Activated T-cell treated with anti-CD3 and anti-CD28 coated beads, Interleukin-2, amount 50 U/mL, for 1 hour (primary cell): ENCODE results near the gene IGFL1.
"Not testable (repeated sequence)": the region's sequence is repeated elsewhere in the genome, so short reads cannot be mapped to it uniquely, and the experiment has no call there.

Experiments
- DNase-seq: peaks from one replicate; pipeline ENCODE4 v3.0.0-alpha.2; 2020

The IGFL1 gene

DNA sequence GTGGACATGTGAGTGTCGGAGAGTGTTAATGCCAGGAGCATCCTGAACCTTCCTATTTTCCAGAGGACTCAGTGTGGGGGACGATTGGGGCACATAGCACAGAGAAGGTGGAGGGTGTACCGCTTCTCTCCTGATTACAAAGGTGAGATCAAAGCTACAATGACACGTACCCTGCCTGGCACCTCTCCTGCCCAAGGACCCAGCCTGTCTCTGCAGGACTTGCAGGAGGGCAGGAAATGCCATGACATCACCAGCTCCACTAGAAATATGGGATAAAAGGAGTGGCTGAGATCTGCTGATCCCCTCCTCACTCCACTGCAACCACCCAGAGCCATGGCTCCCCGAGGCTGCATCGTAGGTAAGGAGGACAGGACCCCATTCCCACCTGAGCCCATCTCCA lies at the start of gene IGFL1:
Gene IGFL1, plus strand, starts transcription at position 301 of the 400 bp plus-strand sequence. Its CDS starts 33 bp downstream, at position 334.
- no peak for DNase-seq

GRCh38 chr19:46180701-46181387 lies 48.7 kb upstream of the IGFL1 start:
- no peak for DNase-seq

- DNase-seq = no peak
These were observed 48.2 kb upstream of the IGFL1 start for GRCh38 chr19:46181388-46181779.

DNA sequence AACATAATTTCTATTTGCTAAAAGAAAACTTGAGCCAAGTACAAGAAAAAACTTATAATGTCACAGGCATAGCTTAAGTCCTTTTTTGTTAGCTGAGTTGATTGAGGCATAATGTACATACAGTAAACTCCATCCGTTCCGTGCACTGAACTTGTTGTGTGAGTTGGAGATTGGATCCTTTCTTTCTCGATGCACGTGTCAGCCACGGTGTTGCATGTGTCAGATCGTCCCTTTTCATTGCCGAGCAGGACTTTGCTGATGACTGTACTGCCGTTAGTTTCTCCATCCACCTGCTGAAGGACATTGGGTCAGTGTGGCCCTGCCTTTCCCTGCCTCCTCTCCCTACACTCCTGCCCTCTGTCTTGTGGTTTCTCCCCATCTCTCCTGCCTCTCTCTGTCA lies 47.1 kb upstream of the IGFL1 start:
- DNase-seq = no peak

DNA sequence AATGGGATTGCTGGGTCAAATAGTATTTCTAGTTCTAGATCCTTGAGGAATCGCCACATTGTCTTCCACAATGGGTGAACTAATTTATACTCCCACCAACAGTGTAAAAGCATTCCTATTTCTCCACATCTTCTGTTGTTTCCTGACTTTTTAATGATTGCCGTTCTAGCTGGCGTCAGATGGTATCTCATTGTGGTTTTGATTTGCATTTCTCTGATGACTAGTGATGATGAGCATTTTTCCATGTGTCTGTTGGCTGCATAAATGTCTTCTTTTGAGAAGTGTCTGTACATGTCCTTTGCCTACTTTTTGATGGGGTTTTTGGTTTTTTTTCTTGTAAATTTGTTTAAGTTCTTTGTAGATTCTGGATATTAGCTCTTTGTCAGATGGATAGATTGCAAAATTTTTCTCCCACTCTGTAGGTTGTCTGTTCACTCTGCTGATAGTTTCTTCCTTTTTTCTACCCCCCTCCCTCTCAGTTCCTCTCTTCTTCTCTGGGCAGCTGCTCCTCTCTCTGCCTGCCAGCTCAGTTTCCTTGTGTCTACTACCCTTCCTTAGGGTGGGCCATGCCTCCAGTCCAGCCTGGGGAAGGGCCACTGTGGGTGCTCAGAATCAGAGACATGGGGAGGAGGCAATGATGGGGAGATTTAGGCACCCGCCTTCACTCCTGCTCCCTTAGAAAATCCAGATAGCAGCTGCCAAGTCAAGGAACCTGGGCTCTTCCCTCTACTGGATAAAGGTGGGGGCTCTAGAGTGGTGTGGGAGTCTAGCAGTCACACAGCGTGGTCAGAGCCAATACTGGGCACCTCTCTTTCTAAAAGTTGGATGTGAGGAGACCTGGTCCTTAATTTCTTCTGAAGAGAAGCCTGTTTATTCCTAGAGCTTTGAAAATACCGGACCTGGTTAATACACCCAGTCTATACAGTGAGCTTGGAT lies 44.5 kb upstream of the IGFL1 start:
- DNase-seq = not testable (repeated sequence)

DNA sequence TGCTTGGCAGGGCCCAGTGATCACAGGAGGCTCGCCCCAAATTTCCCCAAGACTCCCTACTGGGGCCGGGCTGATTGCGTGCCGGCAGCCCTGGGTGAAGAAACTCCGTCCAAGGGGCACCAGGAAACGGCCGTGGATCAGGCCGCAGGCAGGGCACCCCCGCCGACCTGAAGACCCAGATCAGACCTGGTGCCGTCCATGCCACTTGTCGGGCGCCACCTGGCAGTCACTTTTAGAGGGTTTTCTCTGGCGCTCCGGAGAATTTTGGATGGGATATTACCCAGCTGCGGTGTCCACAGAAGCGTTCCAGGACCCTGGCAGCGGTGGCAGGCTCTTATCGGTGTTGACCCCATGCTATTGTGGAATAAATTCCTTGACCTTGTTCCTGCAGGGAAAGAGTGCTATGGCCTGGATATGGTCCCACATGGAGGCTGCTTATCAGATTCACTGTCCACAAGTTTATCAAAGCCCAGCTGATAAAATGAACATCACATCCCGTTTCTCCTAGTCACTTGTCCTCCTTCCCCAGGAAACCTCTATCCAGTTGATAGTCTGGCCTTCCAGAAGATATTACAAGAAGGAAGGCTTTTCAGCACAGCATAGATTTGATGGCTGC lies 43.3 kb upstream of the IGFL1 start:
- DNase-seq = no peak

DNA sequence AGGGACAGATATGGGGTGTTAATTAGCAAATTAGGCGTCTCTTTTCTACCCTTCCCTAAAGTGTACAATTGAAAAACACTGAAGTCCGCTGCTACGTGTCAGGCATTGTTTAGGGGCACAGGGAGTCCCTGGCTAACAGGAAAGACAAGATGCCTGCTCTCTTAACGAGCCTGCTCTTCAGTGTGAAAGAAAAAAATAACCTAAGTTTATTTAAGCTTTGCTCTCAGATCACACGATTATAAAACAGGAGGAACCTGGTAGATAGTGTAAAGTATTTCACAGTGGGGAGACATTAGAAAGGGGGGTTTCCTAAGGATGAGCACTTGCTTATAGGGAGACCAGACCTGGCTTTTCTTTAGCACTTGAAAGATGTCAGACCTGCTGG lies 42.8 kb upstream of the IGFL1 start:
- no peak for DNase-seq

GRCh38 chr19:46189971-46190888 lies 39.3 kb upstream of the IGFL1 start:
- no peak for DNase-seq

DNA sequence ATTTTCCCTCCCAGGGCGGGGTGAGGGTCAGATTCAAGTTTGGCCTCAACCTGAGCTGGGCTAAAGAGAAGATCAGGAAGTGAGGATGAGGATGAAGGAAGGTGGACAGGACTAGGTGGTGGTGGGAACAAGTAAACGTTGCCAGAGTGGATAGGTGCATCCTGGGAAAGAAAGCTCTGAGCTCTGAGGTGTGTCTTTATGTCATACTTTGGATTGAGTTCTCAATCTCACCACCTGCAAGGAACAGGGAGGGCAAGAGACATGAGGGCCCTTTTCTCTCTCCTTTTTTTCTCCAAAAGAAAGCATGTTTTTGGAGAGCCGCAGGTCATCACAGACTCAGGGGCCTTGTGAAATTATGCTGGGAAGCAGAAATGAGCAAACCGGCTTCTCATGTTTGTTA lies 38.2 kb upstream of the IGFL1 start:
- DNase-seq = no peak

DNA sequence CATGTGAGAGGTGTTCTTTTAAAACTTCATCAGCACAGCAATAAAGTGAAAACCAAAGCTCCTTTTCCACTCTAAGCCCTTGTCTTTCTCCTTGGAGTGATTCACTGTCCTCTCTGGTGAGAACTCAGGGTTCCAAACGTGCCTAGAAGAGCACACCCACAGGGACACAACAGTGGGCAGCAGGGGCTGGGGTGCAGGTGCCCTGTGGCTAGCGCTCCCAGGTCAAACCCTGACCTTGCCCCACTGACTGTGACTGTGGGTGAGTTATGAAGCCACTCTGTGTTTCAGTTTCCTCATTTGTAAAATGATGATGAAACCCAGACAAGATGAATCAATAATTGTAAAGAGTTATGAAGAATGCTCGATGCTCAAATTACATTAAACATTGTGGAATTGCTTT lies 37.6 kb upstream of the IGFL1 start:
- DNase-seq = no peak

GRCh38 chr19:46192626-46192991 lies 36.9 kb upstream of the IGFL1 start:
- DNase-seq = not testable (repeated sequence)

DNA sequence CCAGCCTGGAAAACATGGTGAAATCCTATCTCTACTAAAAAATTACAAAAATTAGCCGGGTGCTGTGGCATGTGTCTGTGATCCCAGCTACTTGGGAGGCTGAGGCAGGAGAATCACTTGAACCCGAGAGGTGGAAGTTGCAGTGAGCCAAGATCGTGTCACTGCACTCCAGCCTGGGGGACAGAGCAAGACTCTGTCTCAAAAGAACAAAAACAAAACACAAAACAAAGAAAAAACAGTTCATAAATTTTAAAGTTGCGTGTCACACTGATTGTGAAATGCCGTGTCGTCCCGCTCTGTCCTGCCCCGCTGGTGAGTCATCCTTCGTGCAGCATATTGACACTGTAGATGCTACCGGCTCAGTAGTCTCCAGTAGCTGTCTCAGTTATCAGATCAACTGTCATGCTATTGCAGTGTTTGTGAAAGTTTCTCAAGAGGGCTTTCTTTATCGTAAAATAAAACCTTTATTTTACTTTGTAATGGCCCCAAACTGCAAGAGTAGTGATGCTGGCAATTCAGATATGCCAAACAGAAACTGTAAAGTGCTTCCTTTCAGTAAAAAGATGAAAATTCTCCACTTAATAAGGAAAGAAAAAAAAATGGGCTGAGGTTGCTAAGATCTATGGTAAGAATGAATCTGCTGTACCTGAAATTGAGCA lies 36.4 kb upstream of the IGFL1 start:
- DNase-seq = no peak

DNA sequence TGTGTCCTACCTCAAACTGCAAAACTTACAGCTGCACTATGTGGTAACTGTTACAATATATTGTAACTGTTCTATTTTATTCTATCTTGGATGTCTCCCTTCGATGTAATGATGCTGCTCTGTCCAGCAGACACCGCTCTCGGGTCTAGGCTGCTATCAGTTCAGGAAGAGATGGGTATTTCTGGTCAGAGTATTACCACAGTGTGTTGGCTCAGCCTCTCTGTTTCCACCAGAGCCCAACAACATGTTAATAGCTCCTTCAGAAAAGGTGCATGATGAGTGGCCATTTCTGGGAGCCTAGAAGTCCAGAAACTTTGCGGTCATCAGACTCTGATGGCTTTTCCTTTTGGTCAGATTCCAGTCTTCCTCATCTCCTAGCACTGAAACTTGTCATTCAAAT lies 35.9 kb upstream of the IGFL1 start:
- no peak for DNase-seq

DNA sequence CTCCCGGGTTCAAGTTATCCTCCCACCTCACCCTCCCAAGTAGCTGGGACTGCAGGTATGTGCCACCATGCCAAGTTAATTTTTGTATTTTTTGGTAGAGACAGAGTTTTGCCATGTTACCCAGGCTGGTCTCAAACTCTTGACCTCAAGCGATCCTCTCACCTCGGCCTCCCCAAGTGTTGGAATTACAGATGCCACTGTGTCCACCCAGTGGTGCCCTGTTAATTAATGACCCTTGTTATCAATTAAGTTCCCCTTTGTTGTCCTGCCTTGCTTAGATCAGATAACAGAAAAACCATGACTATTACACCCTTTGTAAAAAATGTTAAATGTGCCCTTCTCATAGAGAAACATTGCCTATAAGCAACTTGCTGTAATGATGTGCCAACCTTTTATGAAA lies 34.4 kb upstream of the IGFL1 start:
- no peak for DNase-seq

DNA sequence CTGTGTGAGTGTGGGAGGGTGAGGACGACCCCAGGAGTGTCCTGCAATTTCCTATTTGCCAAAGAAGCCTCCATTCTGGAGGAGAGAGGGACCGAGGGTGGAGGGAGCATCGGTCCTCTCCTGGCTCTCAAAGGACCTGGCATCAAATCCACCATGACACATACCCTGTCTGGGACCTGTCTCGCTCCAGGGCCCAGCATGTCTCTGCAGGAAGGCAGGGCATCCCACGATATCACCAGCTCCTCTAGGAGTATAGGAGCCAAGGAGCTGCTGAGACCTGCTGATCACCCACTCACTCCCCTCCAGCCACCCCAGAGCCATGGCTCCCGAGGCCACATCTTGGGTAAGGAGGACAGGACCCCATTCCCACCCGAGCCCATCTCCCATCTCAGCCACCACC lies 33.6 kb upstream of the IGFL1 start:
- not testable (repeated sequence) for DNase-seq

- no peak for DNase-seq
These were observed 33.0 kb upstream of the IGFL1 start for GRCh38 chr19:46196410-46197124.

DNA sequence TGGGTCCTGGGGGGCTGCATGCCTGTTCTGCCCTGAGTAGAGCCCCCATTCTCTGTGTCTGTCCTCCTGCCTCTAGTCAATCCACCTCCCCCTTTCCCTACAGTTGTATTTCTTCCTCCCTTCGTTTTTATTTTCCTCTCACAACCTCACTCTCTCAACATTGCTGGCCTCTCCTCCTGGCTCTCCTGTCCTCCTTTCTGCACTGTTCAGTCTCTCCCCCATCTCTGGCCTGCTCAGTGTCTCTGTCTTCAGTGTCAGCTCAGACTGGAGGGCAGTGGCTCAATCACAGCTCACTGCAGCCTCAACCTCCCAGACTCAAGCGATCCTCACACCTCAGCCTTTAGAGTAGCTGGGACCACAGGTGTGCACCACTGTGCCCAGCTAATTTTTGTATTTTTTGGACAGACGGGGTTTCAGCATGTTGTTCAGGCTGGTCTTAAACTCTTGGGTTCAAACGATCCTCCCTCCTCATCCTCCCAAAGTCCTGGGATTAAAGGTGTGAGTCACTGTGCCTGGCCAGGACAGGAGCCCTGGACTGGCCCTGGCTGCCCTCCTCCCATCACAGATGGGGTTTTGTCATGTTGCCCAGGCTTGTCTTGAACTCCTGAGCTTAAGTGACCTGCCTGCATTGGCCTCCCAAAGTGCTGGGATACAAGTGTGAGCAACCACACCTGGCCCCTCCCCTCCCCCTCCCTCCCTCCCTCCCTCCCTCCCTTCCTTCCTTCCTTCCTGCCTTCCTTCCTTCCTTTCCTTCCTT lies 32.0 kb upstream of the IGFL1 start:
- no peak for DNase-seq

DNA sequence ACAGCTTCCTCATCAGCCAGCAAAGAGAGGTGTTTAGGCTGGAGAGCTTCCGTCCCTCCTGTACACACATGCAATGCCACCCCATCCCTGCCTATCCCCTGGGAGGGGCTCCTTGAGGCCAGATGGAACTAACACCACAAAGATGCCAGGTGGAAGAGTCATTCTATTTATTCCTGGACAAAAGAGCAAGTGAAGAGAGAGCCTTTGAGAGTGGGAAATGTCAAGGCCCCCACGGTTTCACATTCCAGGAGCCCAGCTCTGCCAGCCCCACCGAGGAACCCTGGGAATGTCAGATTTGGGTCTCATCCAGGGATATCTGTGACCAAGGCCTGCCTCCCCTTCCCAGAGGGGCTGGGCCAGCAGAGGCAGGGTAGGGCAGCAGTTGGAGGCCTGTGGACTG lies 30.8 kb upstream of the IGFL1 start:
- DNase-seq = no peak

GRCh38 chr19:46201454-46202310 lies 27.9 kb upstream of the IGFL1 start:
- DNase-seq = no peak

DNA sequence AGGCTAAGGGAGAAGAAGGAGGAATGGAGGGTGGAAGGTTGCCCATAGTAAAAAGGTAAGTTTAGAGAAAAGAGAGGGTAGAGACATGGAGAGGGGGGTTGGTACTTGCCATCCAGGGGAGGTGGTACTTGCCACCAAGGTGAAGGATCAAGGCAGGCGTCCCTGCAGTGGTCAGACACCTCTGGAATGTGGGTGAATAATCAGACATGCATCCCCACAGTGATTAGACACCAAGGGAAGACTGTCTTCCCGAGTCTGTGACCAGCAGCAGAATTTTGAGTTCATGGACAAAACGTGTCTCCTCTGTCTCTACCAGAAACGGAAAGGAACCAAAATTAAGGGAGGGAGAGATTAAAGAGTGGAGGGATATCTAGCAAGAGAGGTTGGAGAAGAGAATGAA lies 27.1 kb upstream of the IGFL1 start:
- DNase-seq = no peak
